SK-N-MC (cell line): ENCODE measurements around the gene RNF126.
"Not testable (repeated sequence)": the region's sequence is repeated elsewhere in the genome, so short reads cannot be mapped to it uniquely, and the experiment has no call there.

Experiments
- DNase-seq: peaks from one replicate; pipeline ENCODE4 v3.0.0-alpha.2; 2011; ENCODE audit warnings: low read depth, low spot score
- H3K27ac ChIP-seq: fragments of 200-600 bp; sonication (generic); 2 replicates; pipeline ENCODE4 v1.5.1; 2016; ENCODE audit warnings: mixed run types
- H3K36me3 ChIP-seq: fragments of 200-600 bp; sonication (generic); 2 replicates; pipeline ENCODE4 v1.6.1; 2017; ENCODE audit warnings: antibody characterized with exemption, low read length, mixed read lengths; ENCODE audit not compliant: insufficient read depth
- H3K4me3 ChIP-seq: fragments of 200-600 bp; sonication (generic); 2 replicates; pipeline ENCODE4 v1.5.1; 2016
- H3K9ac ChIP-seq: fragments of 200-600 bp; sonication (generic); 2 replicates; pipeline ENCODE4 v1.8.0; 2017; ENCODE audit warnings: mixed run types, mixed read lengths; ENCODE audit not compliant: insufficient read length
- H3K9me3 ChIP-seq: fragments of 200-600 bp; sonication (generic); 2 replicates; pipeline ENCODE4 v1.6.1; 2017; ENCODE audit warnings: low read depth, mild to moderate bottlenecking, antibody characterized with exemption, low read length, moderate library complexity, mixed read lengths
- EZH2 ChIP-seq: fragments of 200-600 bp; sonication (generic); IDR thresholded peaks from one replicate; pipeline ENCODE4 v1.6.1; 2017; ENCODE audit warnings: antibody characterized with exemption
- FOXP2 ChIP-seq: optimal IDR thresholded peaks from 2 replicates; pipeline ENCODE3; 2011; ENCODE audit warnings: mild to moderate bottlenecking, moderate library complexity; ENCODE audit not compliant: insufficient read depth; ENCODE audit errors: extremely low read length, control extremely low read depth
- POLR2AphosphoS5 ChIP-seq: IDR thresholded peaks from 2 replicates; pipeline ENCODE4 v1.6.1; 2012; ENCODE audit warnings: mild to moderate bottlenecking, low read depth, low read length, borderline replicate concordance

The RNF126 gene

GRCh38 chr19:608155-609003, 54.6 kb downstream of the RNF126 start:
- DNase-seq: no peak
- Histone ChIP-seq H3K36me3 (peaks cover 7% of the 10 kb centered on the region; the same call in 1 of the 2 replicates), H3K9ac (no peak overlapping the region), H3K9me3 (no peaks in the 10 kb centered on the region), H3K4me3 (no peak overlapping the region), H3K27ac (no peak overlapping the region)
- no peak for TF ChIP-seq FOXP2
- no peak for TF ChIP-seq POLR2AphosphoS5
- no peak for TF ChIP-seq EZH2

GRCh38 chr19:607301-608154, 55.5 kb downstream of the RNF126 start:
- H3K9ac ChIP-seq: no peak overlapping the region

GRCh38 chr19:605061-605971, 57.7 kb downstream of the RNF126 start:
- not testable (repeated sequence) for DNase-seq, H3K9me3 ChIP-seq, H3K27ac ChIP-seq, H3K36me3 ChIP-seq, H3K4me3 ChIP-seq, H3K9ac ChIP-seq

More at GRCh38 chr19:607301-608154, 55.5 kb downstream of the RNF126 start:
- Histone ChIP-seq H3K36me3 (no peaks in the 10 kb centered on the region), H3K27ac (no peak overlapping the region), H3K4me3 (no peak overlapping the region), H3K9me3 (no peaks in the 10 kb centered on the region)
- TF ChIP-seq EZH2: no peak
- no peak for DNase-seq

GRCh38 chr19:604355-604754, 58.7 kb downstream of the RNF126 start:
- Histone ChIP-seq H3K4me3 (no peak overlapping the region), H3K9me3 (no peaks in the 10 kb centered on the region), H3K36me3 (no peaks in the 10 kb centered on the region), H3K9ac (no peak overlapping the region), H3K27ac (no peak overlapping the region)
- TF ChIP-seq FOXP2 (no peak), EZH2 (no peak), POLR2AphosphoS5 (no peak)
- no peak for DNase-seq

- not testable (repeated sequence) for H3K27ac ChIP-seq, H3K9me3 ChIP-seq
Observed at GRCh38 chr19:603779-604178, 59.2 kb downstream of the RNF126 start.

GRCh38 chr19:603302-603639, 59.7 kb downstream of the RNF126 start:
- H3K4me3 ChIP-seq, H3K36me3 ChIP-seq, H3K9ac ChIP-seq, DNase-seq, H3K9me3 ChIP-seq, H3K27ac ChIP-seq: not testable (repeated sequence)

More at GRCh38 chr19:603779-604178, 59.2 kb downstream of the RNF126 start:
- not testable (repeated sequence) for H3K4me3 ChIP-seq, H3K9ac ChIP-seq, DNase-seq, H3K36me3 ChIP-seq

GRCh38 chr19:602391-603301, 60.4 kb downstream of the RNF126 start:
- Histone ChIP-seq H3K27ac (no peak overlapping the region), H3K36me3 (no peaks in the 10 kb centered on the region), H3K4me3 (no peak overlapping the region), H3K9me3 (no peaks in the 10 kb centered on the region; the same call in 1 of the 2 replicates), H3K9ac (no peak overlapping the region)
- DNase-seq: no peak
- no peak for TF ChIP-seq POLR2AphosphoS5
- no peak for TF ChIP-seq EZH2
- no peak for TF ChIP-seq FOXP2

GRCh38 chr19:601790-602189, 61.2 kb downstream of the RNF126 start:
- H3K9me3 ChIP-seq: no peaks in the 10 kb centered on the region; the same call in 1 of the 2 replicates
- no peak overlapping the region for H3K9ac ChIP-seq
- no peak overlapping the region for H3K4me3 ChIP-seq
- no peak overlapping the region for H3K27ac ChIP-seq
- TF ChIP-seq EZH2: no peak
- no peak for TF ChIP-seq POLR2AphosphoS5
- TF ChIP-seq FOXP2: no peak
- no peak for DNase-seq
- no peaks in the 10 kb centered on the region for H3K36me3 ChIP-seq
